PC-9 (cell line): ENCODE data around the gene CPLX3.

Experiments used
- EZH2 ChIP-seq: fragments of 200-600 bp; sonication (generic); IDR thresholded peaks from 2 replicates; pipeline ENCODE4 v1.8.0; 2017; ENCODE audit warnings: antibody characterized with exemption, low read depth
- TF ChIP-seq, protein P1 (sequence below): fragments of 200-600 bp; sonication (generic); conservative IDR thresholded peaks from 2 replicates; pipeline ENCODE4 v1.6.1; 2017; ENCODE audit warnings: mixed run types, antibody characterized with exemption, mild to moderate bottlenecking, moderate library complexity

DNA sequence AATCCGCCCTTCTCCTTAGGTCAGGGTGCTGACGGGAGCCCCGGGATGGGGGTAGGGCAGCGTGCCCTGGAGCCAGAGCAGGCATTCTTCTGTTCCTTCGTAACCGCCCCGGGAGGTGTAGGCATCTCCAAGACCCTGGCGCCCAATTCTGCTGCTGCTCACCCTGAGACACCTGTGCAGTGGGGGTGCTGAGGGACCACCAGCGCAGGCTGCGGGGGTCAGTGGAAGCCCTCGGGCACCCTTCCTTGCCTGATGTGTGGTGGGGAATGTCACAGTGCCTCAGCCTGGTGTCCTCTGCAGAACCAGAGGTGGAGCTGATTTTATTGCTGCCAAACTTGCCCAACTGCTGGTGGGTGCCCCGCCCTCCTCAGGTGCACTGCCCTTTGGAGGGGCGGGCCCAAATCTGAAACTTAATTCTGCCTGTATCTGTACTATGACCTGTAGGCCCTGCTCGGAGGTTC lies 37.2 kb upstream of the CPLX3 start:
- TF ChIP-seq, protein P1, sequence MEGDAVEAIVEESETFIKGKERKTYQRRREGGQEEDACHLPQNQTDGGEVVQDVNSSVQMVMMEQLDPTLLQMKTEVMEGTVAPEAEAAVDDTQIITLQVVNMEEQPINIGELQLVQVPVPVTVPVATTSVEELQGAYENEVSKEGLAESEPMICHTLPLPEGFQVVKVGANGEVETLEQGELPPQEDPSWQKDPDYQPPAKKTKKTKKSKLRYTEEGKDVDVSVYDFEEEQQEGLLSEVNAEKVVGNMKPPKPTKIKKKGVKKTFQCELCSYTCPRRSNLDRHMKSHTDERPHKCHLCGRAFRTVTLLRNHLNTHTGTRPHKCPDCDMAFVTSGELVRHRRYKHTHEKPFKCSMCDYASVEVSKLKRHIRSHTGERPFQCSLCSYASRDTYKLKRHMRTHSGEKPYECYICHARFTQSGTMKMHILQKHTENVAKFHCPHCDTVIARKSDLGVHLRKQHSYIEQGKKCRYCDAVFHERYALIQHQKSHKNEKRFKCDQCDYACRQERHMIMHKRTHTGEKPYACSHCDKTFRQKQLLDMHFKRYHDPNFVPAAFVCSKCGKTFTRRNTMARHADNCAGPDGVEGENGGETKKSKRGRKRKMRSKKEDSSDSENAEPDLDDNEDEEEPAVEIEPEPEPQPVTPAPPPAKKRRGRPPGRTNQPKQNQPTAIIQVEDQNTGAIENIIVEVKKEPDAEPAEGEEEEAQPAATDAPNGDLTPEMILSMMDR = no peak
- TF ChIP-seq EZH2 = no peak
